Adrenal gland (tissue), 5 donors: Measurements from ENCODE around the gene COA5.

ENCODE experiments used
- POLR2A ChIP-seq, 2 donors: fragments of 450-650 bp; IDR thresholded peaks; one replicate each; pipeline ENCODE4 v1.6.1; 2017; ENCODE audit warnings: antibody characterized with exemption in 2 of 2, mild to moderate bottlenecking in 2 of 2, moderate library complexity in 1 of 2
- TF ChIP-seq, protein P1 (sequence below), 6 experiments: fragments of 450-650 bp in 4 of 6; fragments of 200-600 bp in 2 of 6; sonication (generic) in 1 of 6; IDR thresholded peaks; 1 replicate in 5 of 6; 2 replicates in 1 of 6; pipeline versions ENCODE4 v1.5.1 to v1.8.0; 2016 to 2021; ENCODE audit warnings: antibody characterized with exemption in 6 of 6, mild to moderate bottlenecking in 2 of 6, moderate library complexity in 1 of 6
- donor health status: DM: no; HTN: no; CAD: no.

DNA sequence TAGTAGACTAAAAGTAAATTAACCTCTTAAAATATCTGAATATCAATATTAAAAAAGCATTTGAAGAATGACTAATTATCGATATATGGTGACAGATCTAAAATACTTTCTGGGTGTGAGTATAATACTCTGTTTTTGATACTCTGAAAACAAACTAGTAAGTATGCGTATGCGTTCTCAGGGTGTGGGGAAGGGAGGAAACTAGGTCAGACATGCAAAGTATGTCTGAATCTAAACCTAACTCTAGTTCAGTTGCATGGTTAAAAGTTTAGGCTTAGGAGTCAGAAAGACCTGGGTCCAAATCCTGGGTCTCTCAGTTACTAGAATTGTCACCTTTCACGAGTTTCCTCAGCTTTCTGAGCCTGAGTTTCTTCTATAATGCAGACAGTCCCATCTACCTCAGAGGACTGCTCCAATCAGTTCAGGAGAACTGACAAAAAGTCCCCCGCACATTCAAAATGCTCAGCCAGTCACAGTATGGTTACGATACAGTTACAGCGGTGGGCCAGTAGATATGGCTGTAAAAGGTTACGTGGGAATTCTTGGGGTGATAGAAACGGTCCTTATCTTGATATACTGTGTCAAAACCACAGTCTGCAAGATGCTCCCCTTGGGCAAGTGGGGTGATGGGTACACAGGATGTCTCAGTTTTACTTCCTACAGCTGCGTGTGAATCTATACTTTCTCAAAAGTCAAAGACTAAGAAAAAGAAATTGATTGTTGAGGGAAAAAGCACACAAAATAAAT, 29.3 kb upstream of the COA5 start:
- TF ChIP-seq, protein P1, sequence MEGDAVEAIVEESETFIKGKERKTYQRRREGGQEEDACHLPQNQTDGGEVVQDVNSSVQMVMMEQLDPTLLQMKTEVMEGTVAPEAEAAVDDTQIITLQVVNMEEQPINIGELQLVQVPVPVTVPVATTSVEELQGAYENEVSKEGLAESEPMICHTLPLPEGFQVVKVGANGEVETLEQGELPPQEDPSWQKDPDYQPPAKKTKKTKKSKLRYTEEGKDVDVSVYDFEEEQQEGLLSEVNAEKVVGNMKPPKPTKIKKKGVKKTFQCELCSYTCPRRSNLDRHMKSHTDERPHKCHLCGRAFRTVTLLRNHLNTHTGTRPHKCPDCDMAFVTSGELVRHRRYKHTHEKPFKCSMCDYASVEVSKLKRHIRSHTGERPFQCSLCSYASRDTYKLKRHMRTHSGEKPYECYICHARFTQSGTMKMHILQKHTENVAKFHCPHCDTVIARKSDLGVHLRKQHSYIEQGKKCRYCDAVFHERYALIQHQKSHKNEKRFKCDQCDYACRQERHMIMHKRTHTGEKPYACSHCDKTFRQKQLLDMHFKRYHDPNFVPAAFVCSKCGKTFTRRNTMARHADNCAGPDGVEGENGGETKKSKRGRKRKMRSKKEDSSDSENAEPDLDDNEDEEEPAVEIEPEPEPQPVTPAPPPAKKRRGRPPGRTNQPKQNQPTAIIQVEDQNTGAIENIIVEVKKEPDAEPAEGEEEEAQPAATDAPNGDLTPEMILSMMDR (IDR thresholded peaks at IDR 0.05): no peak
- TF ChIP-seq POLR2A (IDR thresholded peaks at IDR 0.05): no peak
